ENCODE measurements around the gene CGB1. TPM values are rescaled to one million over a fixed set of nuclear protein-coding genes. Genes with fewer than 3 reads are reported as not detected.
"Not testable (repeated sequence)": the region's sequence is repeated elsewhere in the genome, so short reads cannot be mapped to it uniquely, and the experiment has no call there.

CGB1 gene
- total RNA-seq, 1 experiment from 2014 or later = not detected

- DNase-seq (ENCODE audit: low read depth); in situ Hi-C loops (cut with HindIII; ENCODE audit: low pct_unique_long_range_greater_than_20kb, low sequenced_read_pairs): not testable (repeated sequence)
Measured at GRCh38 chr19:49030323-49030722, 6.4 kb downstream of the CGB1 start.

GRCh38 chr19:49029749-49030148, 6.9 kb downstream of the CGB1 start:
- in situ Hi-C loops (cut with HindIII; ENCODE audit: low pct_unique_long_range_greater_than_20kb, low sequenced_read_pairs) = not testable (repeated sequence)
- DNase-seq (ENCODE audit: low read depth) = peak; percentile 28

DNA sequence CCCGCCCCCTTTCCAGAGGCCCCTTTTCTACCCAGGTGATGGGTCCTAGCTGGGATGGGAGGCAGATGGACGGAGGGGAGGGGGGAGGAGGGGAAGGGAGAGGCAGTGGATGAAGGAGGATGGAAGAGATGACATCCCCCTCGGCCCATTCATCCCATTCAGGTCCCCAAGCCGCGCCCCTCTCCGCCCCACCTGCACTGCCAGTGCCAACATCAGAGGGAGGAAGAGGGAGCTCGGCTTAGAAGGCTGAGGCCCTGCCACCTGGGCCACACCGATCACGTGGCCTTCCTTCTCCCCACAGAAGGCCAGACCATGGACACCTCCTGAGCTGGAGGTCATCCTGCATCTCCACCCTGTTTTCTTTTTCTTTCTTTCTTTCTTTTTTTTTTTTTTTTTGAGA, 8.0 kb downstream of the CGB1 start:
- in situ Hi-C loops (cut with HindIII; ENCODE audit: low pct_unique_long_range_greater_than_20kb, low sequenced_read_pairs) = not testable (repeated sequence)

DNA sequence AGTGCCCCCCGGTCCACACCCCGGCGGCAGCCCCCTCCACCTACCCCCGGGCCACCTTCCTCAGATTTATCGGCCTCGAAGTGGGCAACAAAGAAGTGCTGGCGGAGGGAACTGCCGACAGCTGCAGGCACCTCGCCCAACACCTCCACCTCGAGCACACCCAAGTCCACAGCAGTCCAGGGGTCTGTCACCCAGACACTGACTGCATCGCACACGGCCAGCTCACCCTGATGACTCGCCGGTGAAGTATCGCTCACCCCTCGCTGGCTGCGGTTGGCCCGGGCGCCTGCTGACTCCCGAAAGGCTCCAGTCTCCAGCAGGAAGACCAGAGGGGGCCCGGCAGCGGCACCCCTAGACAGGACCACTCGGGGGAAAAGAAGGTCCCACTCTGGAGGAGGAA, 11.1 kb downstream of the CGB1 start:
- in situ Hi-C loops (cut with HindIII; ENCODE audit: low pct_unique_long_range_greater_than_20kb, low sequenced_read_pairs); DNase-seq (ENCODE audit: low read depth): not testable (repeated sequence)

More for the DNA sequence above, 8.0 kb downstream of the CGB1 start:
- DNase-seq (ENCODE audit: low read depth) = not testable (repeated sequence)

GRCh38 chr19:49025088-49025487, 11.6 kb downstream of the CGB1 start:
- in situ Hi-C loops (cut with HindIII; ENCODE audit: low pct_unique_long_range_greater_than_20kb, low sequenced_read_pairs); DNase-seq (ENCODE audit: low read depth): not testable (repeated sequence)

DNA sequence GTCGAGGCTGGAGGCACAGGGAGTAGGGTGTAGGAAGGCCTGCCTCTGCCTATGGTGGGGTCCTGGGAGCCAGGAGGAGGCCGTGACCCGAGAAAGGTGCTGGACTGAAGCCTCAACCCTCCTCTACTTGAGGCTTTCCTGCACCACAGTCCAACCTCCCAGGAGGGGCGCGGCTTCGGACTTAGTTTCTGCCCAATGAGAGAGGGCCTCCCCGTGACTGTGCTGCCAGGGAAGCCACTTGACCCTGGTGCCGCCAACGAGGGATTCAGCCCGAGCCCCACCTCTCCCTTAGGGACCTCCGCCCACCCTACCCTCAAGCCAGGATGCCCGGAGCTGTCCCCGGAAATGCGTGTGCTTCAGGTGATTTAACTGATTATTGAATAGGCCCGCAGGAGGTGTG, 12.5 kb downstream of the CGB1 start, which contains the start of gene CGB3:
Gene CGB3 (minus strand): TSS at position 101 of the 400 bp plus-strand sequence. CDS start 362 bp downstream, outside the sequence.
- in situ Hi-C loops (cut with HindIII; ENCODE audit: low pct_unique_long_range_greater_than_20kb, low sequenced_read_pairs); DNase-seq (ENCODE audit: low read depth): not testable (repeated sequence)

DNA sequence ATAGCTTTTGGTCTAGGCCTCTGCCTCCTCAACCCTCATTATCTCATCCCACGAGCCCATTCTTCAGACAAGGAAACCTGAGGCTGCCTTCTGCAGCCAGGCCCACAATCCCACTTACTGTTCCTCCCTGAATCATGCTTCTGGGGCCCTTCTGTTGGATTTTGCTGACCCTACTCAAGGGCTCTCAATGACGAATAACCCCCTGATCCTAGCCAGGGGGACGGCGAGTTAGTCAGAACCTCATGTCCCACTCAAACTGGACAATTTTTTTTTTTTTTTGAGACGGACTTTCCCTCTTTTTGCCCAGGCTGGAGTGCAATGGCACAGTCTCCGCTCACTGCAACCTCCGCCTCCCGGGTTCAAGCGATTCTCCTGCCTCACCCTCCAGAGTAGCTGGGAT, 14.6 kb downstream of the CGB1 start:
- no peak for DNase-seq (ENCODE audit: low read depth)
- in situ Hi-C loops (cut with HindIII; ENCODE audit: low pct_unique_long_range_greater_than_20kb, low sequenced_read_pairs) = no loop called here

- in situ Hi-C loops (cut with HindIII; ENCODE audit: low pct_unique_long_range_greater_than_20kb, low sequenced_read_pairs) = no loop called here
- peak; percentile 80 for DNase-seq (ENCODE audit: low read depth)
Measured at GRCh38 chr19:49020931-49021895, 15.5 kb downstream of the CGB1 start.

DNA sequence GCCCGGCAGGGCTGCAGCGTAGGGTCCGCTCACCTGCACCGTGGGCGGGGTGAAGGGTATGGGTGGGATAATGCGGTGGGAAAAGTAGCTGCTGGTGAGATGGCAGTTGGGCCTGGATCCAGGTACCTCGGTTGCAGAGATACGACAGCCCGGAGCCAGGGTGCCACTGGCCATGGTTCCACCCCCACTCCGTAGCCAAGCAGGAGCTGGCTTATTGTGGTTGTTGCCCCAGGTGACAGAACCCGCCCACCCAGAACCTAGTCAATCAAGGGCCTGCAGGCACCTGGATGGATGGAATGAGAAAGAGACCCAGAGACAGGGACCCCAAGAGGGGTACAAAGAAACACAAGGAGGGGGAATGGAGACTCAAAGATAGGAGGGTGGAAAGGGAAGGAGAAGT, 16.4 kb downstream of the CGB1 start:
- in situ Hi-C loops (cut with HindIII; ENCODE audit: low pct_unique_long_range_greater_than_20kb, low sequenced_read_pairs) = no loop called here
- DNase-seq (ENCODE audit: low read depth) = no peak

DNA sequence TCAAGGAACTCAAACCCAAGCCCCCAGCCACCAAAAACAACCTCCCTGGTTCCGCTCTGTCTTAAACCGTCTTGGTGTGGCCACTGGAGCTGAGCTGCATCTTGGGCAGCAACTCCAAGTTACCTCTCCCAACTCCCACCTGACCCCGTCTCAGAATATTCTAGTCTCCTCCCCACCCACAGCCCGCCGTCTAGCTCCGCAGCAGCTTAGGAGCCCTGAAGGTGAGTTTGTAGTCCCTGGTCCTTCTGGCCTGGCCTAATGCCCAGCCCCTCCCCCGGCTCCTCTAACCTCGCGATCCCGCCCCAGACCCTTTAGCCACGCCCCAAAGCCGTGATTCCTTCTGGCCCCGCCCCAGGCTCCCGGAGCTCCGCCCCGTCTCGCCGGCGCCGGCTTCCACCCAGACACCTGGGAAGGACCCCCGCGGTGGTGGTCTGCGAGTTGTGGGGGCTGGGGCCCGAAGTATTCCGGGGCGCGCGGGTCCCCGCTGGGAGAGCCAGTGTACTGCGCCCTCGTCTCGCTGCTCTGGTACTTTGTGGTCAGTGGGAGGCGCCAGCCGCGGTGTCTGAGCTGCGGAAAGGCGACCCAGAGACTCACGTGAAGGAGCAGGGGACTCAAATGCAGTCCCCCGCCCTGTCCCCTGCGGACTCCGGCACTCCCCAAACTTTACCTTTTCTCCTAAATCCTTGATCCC, 17.3 kb downstream of the CGB1 start:
- in situ Hi-C loops (cut with HindIII; ENCODE audit: low pct_unique_long_range_greater_than_20kb, low sequenced_read_pairs) = no loop called here
- peak; percentile 77 for DNase-seq (ENCODE audit: low read depth)

- DNase-seq (ENCODE audit: low read depth); in situ Hi-C loops (cut with HindIII; ENCODE audit: low pct_unique_long_range_greater_than_20kb, low sequenced_read_pairs): not testable (repeated sequence)
Measured at GRCh38 chr19:49018388-49019241, 18.1 kb downstream of the CGB1 start.

DNA sequence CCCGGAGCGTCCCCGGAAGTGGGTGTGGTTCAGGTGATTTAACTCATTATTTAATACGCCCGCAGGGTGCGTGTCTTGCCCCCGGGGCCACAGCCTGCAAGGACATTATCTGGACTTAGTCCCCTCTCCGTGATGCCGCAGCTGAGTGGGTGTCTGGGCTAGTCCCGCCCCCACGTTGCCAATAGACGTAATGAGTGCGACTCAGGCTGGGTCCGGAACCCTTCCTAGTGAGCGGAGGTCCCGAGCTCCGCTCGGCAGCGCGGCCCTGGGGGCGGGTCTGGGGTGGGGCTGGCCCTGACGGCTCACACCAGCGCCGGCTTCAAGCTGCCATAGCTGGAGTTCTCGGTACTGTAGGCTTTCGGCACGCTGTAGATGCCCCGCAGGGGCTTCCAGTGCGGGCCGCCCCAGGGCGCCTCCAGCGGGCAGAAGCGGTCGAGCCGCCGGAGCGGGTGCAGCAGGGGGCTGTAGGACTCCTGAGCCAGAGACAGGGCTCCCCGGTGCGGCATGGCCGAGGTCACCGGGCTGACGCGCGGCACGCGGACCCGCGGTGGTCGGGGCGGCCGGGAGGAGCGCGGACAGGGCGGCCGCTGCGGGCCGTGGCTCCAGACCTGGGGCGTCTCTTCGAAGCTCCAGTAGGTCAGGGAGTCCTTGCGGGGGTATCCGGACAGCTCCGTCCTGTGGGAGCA, 18.9 kb downstream of the CGB1 start:
- in situ Hi-C loops (cut with HindIII; ENCODE audit: low pct_unique_long_range_greater_than_20kb, low sequenced_read_pairs) = no loop called here
- DNase-seq (ENCODE audit: low read depth) = no peak

DNA sequence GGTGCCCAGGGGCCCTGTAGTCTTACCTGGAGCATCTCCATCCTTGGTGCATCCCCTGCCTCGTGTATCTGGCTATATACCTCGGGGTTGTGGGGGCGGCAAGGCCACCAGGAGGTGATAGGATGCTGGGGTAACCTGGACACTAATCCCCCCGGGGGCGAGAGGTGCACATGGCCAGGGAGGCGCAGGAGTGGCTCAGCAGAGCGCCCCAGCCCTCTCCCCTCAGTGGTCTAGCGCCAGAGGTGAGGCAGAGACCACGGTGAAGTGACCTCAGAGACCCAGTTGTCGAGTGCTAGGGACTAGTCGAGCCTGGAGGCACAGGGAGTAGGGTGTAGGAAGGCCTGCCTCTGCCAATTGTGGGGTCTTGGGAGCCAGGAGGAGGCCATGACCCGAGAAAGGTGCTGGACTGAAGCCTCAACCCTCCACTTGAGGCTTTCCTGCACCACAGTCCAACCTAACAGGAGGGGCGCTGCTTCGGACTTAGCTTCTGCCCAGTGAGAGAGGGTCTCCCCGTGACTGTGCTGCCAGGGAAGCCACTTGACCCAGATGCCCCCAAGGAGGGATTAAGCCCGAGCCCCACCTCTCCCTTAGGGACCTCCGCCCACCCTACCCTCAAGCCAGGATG, 19.5 kb downstream of the CGB1 start, which contains the start of gene LHB:
Gene LHB (minus strand): TSS at position 51 of the 625 bp plus-strand sequence. CDS start 10 bp downstream, at position 41.
- DNase-seq (ENCODE audit: low read depth) = no peak
- in situ Hi-C loops (cut with HindIII; ENCODE audit: low pct_unique_long_range_greater_than_20kb, low sequenced_read_pairs) = no loop called here

DNA sequence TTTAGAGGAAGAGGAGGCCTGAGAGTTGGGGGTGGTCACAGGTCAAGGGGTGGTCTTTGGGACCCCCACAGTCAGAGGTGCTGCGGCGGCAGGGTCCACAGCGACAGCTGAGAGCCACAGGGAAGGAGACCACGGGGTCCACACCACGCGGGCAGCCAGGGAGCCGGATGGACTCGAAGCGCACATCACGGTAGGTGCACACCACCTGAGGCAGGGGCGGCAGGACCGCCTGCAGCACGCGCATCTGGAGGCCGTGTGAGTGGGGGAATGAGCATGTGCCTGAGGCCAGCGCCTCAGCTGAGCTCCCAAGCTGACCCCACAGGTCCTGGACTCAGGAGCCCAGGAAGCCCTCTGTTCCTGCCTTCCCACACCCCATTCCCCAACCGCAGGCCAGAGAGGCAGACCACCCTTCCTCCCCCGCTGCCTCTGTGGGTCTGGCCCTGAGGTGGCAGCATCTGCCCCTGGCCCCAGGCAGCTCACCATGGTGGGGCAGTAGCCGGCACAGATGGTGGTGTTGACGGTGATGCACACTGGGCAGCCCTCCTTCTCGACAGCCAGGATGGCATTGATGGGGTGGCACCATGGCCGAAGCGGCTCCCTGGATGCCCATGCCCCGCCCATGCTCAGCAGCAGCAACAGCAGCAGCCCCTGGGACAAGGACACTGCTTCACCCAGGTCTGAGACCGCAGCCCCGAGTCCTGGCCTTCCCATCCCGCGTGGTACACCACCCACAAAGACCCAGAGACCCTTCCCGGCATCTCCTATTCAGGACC, 20.4 kb downstream of the CGB1 start:
- no peak for DNase-seq (ENCODE audit: low read depth)
- in situ Hi-C loops (cut with HindIII; ENCODE audit: low pct_unique_long_range_greater_than_20kb, low sequenced_read_pairs) = no loop called here

DNA sequence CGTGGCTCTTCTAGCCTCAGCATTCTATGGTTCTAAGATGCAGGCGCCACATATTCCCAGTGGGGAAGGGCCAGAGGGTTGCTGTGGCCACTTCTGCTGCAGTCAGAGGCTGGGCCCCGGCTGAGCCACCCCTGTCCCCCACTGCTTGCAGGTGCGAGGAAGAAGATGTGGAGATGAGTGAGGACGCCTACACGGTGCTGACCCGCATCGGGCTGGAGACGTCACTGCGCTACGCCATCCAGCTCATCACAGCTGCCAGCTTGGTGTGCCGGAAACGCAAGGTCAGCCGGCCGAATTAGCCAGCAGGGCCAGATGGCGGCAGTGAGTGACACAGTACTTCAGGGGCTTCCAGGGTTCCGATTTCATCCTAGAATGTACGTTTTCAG, 21.8 kb downstream of the CGB1 start:
- in situ Hi-C loops (cut with HindIII; ENCODE audit: low pct_unique_long_range_greater_than_20kb, low sequenced_read_pairs) = no loop called here
- DNase-seq (ENCODE audit: low read depth) = no peak

GRCh38 chr19:49014123-49014869, 22.4 kb downstream of the CGB1 start:
- in situ Hi-C loops (cut with HindIII; ENCODE audit: low pct_unique_long_range_greater_than_20kb, low sequenced_read_pairs) = no loop called here
- DNase-seq (ENCODE audit: low read depth) = no peak
